Measurements from ENCODE around the gene MRPL51.

- TF ChIP-seq TAF1 (IDR thresholded peaks at IDR 0.05; ENCODE audit: low read depth): no peak
- TF ChIP-seq CTCF (IDR thresholded peaks at IDR 0.05; ENCODE audit: poor library complexity, severe bottlenecking): no peak
- no peak for TF ChIP-seq EZH2 (IDR thresholded peaks at IDR 0.05; ENCODE audit: borderline replicate concordance, insufficient read depth, low read length, poor library complexity, severe bottlenecking)
- no peak for TF ChIP-seq POLR2AphosphoS5 (IDR thresholded peaks at IDR 0.05)
- no peak for TF ChIP-seq EP300 (conservative IDR thresholded peaks at IDR 0.05; ENCODE audit: poor library complexity, severe bottlenecking)
- TF ChIP-seq RAD21 (conservative IDR thresholded peaks at IDR 0.05): no peak
- TF ChIP-seq MXI1 (conservative IDR thresholded peaks at IDR 0.05; ENCODE audit: poor library complexity, severe bottlenecking): no peak
- TF ChIP-seq REST (IDR thresholded peaks at IDR 0.05; ENCODE audit: borderline replicate concordance): no peak
Measured at GRCh38 chr12:6461401-6462233, 31.4 kb downstream of the MRPL51 start.

Data from neural cell (in vitro differentiated cells).